Cerebellar cortex (tissue), 1 donor: Measurements from ENCODE around the gene VPS16.
A peak's percentile ranks its signal among the peaks of the same experiment; 100 is the strongest.
"Not testable (repeated sequence)": the region's sequence is repeated elsewhere in the genome, so short reads cannot be mapped to it uniquely, and the experiment has no call there.

ENCODE experiments used
- DNase-seq: peaks from one replicate; pipeline ENCODE4 v3.0.0-alpha.2; 2015; ENCODE audit warnings: low spot score

VPS16 gene

GRCh38 chr20:2871661-2872458, 31.3 kb downstream of the VPS16 start:
- peak; percentile 25 for DNase-seq

GRCh38 chr20:2872459-2873009, 32.0 kb downstream of the VPS16 start:
- DNase-seq = peak; percentile 64

- peak; percentile 93 for DNase-seq
Observed at GRCh38 chr20:2873010-2873746, 32.6 kb downstream of the VPS16 start, which contains the start of gene PTPRA. Gene PTPRA, plus strand, starts transcription at chr20:2873481. Its CDS starts 90,797 bp downstream, at chr20:2964278.

GRCh38 chr20:2873747-2874041, 33.1 kb downstream of the VPS16 start:
- peak; percentile 24 for DNase-seq

GRCh38 chr20:2874456-2874855, 33.9 kb downstream of the VPS16 start:
- DNase-seq = peak; percentile 52

- no peak for DNase-seq
Observed at GRCh38 chr20:2875690-2876203, 35.2 kb downstream of the VPS16 start.

GRCh38 chr20:2878515-2878914, 38.0 kb downstream of the VPS16 start:
- no peak for DNase-seq

- peak; percentile 91 for DNase-seq
Observed at GRCh38 chr20:2879146-2879545, 38.6 kb downstream of the VPS16 start.

GRCh38 chr20:2880650-2881049, 40.1 kb downstream of the VPS16 start:
- no peak for DNase-seq

GRCh38 chr20:2883726-2884637, 43.4 kb downstream of the VPS16 start:
- DNase-seq = no peak

- no peak for DNase-seq
Observed at GRCh38 chr20:2887715-2888114, 47.2 kb downstream of the VPS16 start.

- no peak for DNase-seq
Observed at GRCh38 chr20:2888224-2888955, 47.8 kb downstream of the VPS16 start.

GRCh38 chr20:2889209-2889608, 48.7 kb downstream of the VPS16 start:
- no peak for DNase-seq

GRCh38 chr20:2889797-2890196, 49.3 kb downstream of the VPS16 start:
- no peak for DNase-seq

- DNase-seq = no peak
Observed at GRCh38 chr20:2890742-2891141, 50.2 kb downstream of the VPS16 start.

GRCh38 chr20:2891343-2891742, 50.8 kb downstream of the VPS16 start:
- DNase-seq = no peak

- DNase-seq = no peak
Observed at GRCh38 chr20:2892376-2892775, 51.8 kb downstream of the VPS16 start.

GRCh38 chr20:2894221-2894620, 53.7 kb downstream of the VPS16 start:
- DNase-seq = no peak

GRCh38 chr20:2895154-2895553, 54.6 kb downstream of the VPS16 start:
- not testable (repeated sequence) for DNase-seq

- no peak for DNase-seq
Observed at GRCh38 chr20:2899243-2899642, 58.7 kb downstream of the VPS16 start.
